NT2/D1 (cell line): ENCODE results near the gene RCOR1.

Experiments used
- SUZ12 ChIP-seq: IDR thresholded peaks from 2 replicates; pipeline ENCODE4 v1.6.1; 2011; ENCODE audit not compliant: insufficient read length, insufficient read depth; ENCODE audit errors: extremely low read depth
- ZNF274 ChIP-seq: IDR thresholded peaks from 2 replicates; pipeline ENCODE4 v1.6.1; 2011; ENCODE audit warnings: mild to moderate bottlenecking, low read depth, low read length

- no peak for TF ChIP-seq SUZ12
- TF ChIP-seq ZNF274 = no peak
Measured at GRCh38 chr14:102584871-102585869, 7.3 kb upstream of the RCOR1 start.
